Spleen (tissue), 11 donors: ENCODE measurements around the gene RIC8B. TPM values are rescaled to one million over a fixed set of nuclear protein-coding genes. Genes with fewer than 3 reads are reported as not detected.

Experiments used
- DNase-seq: peaks from one replicate; pipeline ENCODE4 v3.0.0-alpha.2; 2020
- H3K27ac ChIP-seq, 8 donors: fragments of 200-600 bp; sonication (generic) in 7 of 8; 1 replicate in 4 of 8; 2 replicates in 4 of 8; pipeline versions ENCODE4 v1.5.0 to v1.8.0; 2016 to 2021; ENCODE audit warnings: inconsistent platforms in 4 of 8, mild to moderate bottlenecking in 4 of 8, moderate library complexity in 1 of 8
- H3K27me3 ChIP-seq, 7 donors: fragments of 200-600 bp; sonication (generic) in 6 of 7; replicated peaks in 1 of 7; 1 replicate in 4 of 7; 2 replicates in 3 of 7; pipeline versions ENCODE4 v1.5.0 to v1.8.0; 2016 to 2021; ENCODE audit warnings: inconsistent platforms in 3 of 7, mild to moderate bottlenecking in 1 of 7
- H3K36me3 ChIP-seq, 6 donors: fragments of 200-600 bp; sonication (generic) in 5 of 6; 1 replicate in 4 of 6; 2 replicates in 2 of 6; pipeline versions ENCODE4 v1.5.0 to v1.8.0; 2016 to 2021; ENCODE audit warnings: inconsistent platforms in 2 of 6
- H3K4me1 ChIP-seq, 6 donors: fragments of 200-600 bp; sonication (generic) in 5 of 6; 1 replicate in 3 of 6; 2 replicates in 3 of 6; pipeline versions ENCODE4 v1.5.0 to v1.8.0; 2016 to 2021; ENCODE audit warnings: inconsistent platforms in 3 of 6
- H3K4me3 ChIP-seq, 8 donors: fragments of 200-600 bp; sonication (generic) in 7 of 8; 1 replicate in 4 of 8; 2 replicates in 4 of 8; pipeline versions ENCODE4 v1.5.0 to v1.8.0; 2016 to 2021; ENCODE audit warnings: inconsistent platforms in 4 of 8, mild to moderate bottlenecking in 4 of 8, moderate library complexity in 2 of 8
- H3K9me3 ChIP-seq, 8 donors: fragments of 200-600 bp; sonication (generic) in 7 of 8; 1 replicate in 4 of 8; 2 replicates in 4 of 8; pipeline versions ENCODE4 v1.5.0 to v1.8.0; 2016 to 2021; ENCODE audit warnings: inconsistent platforms in 4 of 8
- CTCF ChIP-seq, 11 experiments: fragments of 200-600 bp in 7 of 11; fragments of 450-650 bp in 4 of 11; sonication (generic) in 4 of 11; IDR thresholded peaks in 8 of 11; conservative IDR thresholded peaks in 3 of 11; 1 replicate in 7 of 11; 2 replicates in 4 of 11; pipeline versions ENCODE4 v1.4.0 to v1.8.0; 2016 to 2021; ENCODE audit warnings: antibody characterized with exemption in 11 of 11, inconsistent platforms in 4 of 11, mild to moderate bottlenecking in 1 of 11
- POLR2A ChIP-seq, 3 donors: fragments of 450-650 bp; IDR thresholded peaks; one replicate each; pipeline ENCODE4 v1.5.1; 2017; ENCODE audit warnings: antibody characterized with exemption in 3 of 3, mild to moderate bottlenecking in 1 of 3
- POLR2AphosphoS5 ChIP-seq, 3 donors: sonication (generic); formaldehyde crosslinking; IDR thresholded peaks; one replicate each; pipeline ENCODE4 v1.5.1; 2017; ENCODE audit warnings: antibody characterized with exemption in 3 of 3
- WGBS, 5 donors: extraction: QIAGEN DNeasy Blood & Tissue Kit in 3 of 5; methylation state at CpG; one replicate each; pipeline versions ENCODE4 v1.1.5 to v1.1.7; 2013 to 2018; 5-methylcytosine and 5-hydroxymethylcytosine counted together
- intact Hi-C: fragments of 100-400 bp; cut with DNase I; formaldehyde crosslinking; loops from one replicate; pipeline ENCODE4 v1.15.0; 2023; ENCODE audit warnings: low total_unique reads
- polyA plus RNA-seq, 3 donors: library from polyadenylated mRNA; stranded (reverse); fragments of 200-250 nt; gene quantifications; one replicate each; pipeline ENCODE4 v1.2.1, GENCODE V29; 2013
- total RNA-seq, 7 donors: library from RNA; depleted of rRNA in 3 of 7; stranded (reverse); fragments of >200 nt in 3 of 7; fragmentation: NEBNext Ultra II Directional in 4 of 7; extraction: Animal tissue kit (Norgen Biotek cat#: 25700) in 4 of 7; gene quantifications; one replicate each; pipeline versions ENCODE4 v1.1.0 to v1.2.1, GENCODE V29; 2016 to 2021
- donor health status: healthy with polysubstance abuse.
- donor health status: DM: no; HTN: no; CAD: no; lungs with moderate emphysema.
- donor health status: DM: no; HTN: no; CAD: no.
- donor health status: Bipolar disorder and iron deficiency.
- donor health status: healthy.
- donor health status: DM: no; HTN: no; CAD: no.
- donor health status: DM: yes; HTN: yes; CAD: no.

The RIC8B gene
- total and polyA plus RNA-seq, 10 donors: 1.9 to 21.3 (median 14.1) TPM

DNA sequence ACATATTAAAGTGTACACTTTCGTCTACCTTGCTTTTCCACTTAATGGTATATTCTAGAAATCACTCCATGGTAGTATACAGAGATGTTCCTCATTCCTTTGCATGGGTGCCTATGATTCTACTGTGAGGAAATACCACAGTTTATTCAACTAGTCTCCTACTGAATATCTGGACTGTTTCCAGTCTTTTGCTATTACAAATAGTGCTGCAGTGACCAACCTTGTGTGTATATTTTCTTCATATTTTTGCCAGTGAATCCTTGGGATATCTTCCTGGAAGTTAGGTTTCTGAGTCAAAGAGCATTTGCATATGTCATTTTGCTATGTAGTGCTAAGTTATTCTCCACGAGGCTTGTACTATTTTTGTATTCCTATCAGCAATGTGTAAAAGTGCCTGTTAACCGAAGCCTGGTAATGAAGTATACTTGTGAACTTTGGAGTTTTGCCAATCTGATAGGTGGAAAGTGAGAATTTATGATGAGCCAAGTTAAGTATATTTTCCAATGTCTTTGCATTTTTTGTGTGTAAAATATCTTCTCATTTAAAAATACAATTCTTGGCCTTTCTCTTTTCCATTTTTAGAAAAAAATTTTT lies 149.9 kb downstream of the RIC8B start:
- no peak for DNase-seq
- intact Hi-C loops: loop anchor here (5.0 kb wide), 1 partner anchor 537 kb away; no protein-coding TSS in a partner anchor

GRCh38 chr12:106926657-106927056 lies 152.2 kb downstream of the RIC8B start:
- Histone ChIP-seq H3K27me3 (peaks cover 0 to 100% (median 21%) of the 10 kb centered on the region in 7 donors), H3K36me3 (no peaks in the 10 kb centered on the region), H3K9me3 (peaks cover 0 to 15% (median 7%) of the 10 kb centered on the region in 8 donors), H3K27ac (no peak overlapping the region), H3K4me1 (no peaks in the 10 kb centered on the region), H3K4me3 (no peak overlapping the region)
- 94 to 100% (median 98%) methylated on average over 1 of the region's 1 CpG for WGBS, 5 donors
- intact Hi-C loops: no loop called here
- no peak for DNase-seq
- TF ChIP-seq POLR2AphosphoS5 (IDR thresholded peaks at IDR 0.05) (no peak), CTCF (IDR thresholded peaks at IDR 0.05 in 8 of 11, conservative IDR thresholded peaks at IDR 0.05 in 3 of 11) (no peak), POLR2A (IDR thresholded peaks at IDR 0.05) (no peak)

More for the DNA sequence above, 149.9 kb downstream of the RIC8B start:
- WGBS, 5 donors: 60 to 73% (median 64%) methylated on average over 3 of the region's 3 CpGs
- no peak for TF ChIP-seq POLR2A (IDR thresholded peaks at IDR 0.05)
- TF ChIP-seq POLR2AphosphoS5 (IDR thresholded peaks at IDR 0.05): no peak
- TF ChIP-seq CTCF (IDR thresholded peaks at IDR 0.05 in 8 of 11, conservative IDR thresholded peaks at IDR 0.05 in 3 of 11): no peak
- no peak overlapping the region for H3K4me3 ChIP-seq
- peaks cover 0 to 7% (median 0%) of the 10 kb centered on the region in 6 donors for H3K4me1 ChIP-seq
- peaks cover 0 to 15% (median 7%) of the 10 kb centered on the region in 8 donors for H3K9me3 ChIP-seq
- no peak overlapping the region for H3K27ac ChIP-seq
- H3K27me3 ChIP-seq: peaks cover 0 to 99% (median 16%) of the 10 kb centered on the region in 7 donors
- H3K36me3 ChIP-seq: no peaks in the 10 kb centered on the region

DNA sequence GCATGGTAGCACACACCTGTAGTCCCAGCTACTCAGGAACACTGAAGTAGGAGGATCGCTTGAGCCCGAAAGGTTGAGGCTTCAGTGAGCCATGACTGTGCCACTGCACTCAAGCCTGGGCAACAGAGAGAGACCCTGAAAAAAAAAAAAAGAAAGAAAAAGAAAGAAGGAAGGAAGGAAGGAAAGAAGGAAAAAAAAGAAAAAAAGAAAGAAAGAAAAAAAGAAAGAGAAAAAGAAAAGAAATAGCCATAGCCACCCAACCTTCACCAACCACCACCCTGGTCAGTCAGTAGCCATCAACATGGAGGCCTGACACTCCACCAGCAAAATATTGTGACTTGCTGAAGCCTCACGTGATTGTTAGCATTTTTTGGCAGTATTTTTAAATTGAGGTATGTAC lies 159.8 kb downstream of the RIC8B start:
- intact Hi-C loops: no loop called here
- H3K9me3 ChIP-seq: peaks cover 0 to 3% (median 0%) of the 10 kb centered on the region in 8 donors
- H3K4me3 ChIP-seq: no peak overlapping the region
- H3K36me3 ChIP-seq: no peaks in the 10 kb centered on the region
- no peaks in the 10 kb centered on the region for H3K4me1 ChIP-seq
- TF ChIP-seq POLR2AphosphoS5 (IDR thresholded peaks at IDR 0.05) (no peak), CTCF (IDR thresholded peaks at IDR 0.05 in 8 of 11, conservative IDR thresholded peaks at IDR 0.05 in 3 of 11) (no peak), POLR2A (IDR thresholded peaks at IDR 0.05) (no peak)
- no peak overlapping the region for H3K27ac ChIP-seq
- DNase-seq: no peak
- WGBS, 5 donors: 79 to 87% (median 83%) methylated on average over 3 of the region's 3 CpGs
- peaks cover 0 to 71% (median 5%) of the 10 kb centered on the region in 7 donors for H3K27me3 ChIP-seq

Other genes with a start within 250 kb of the RIC8B start
- not detected for gene RFX4, start 191.7 kb upstream of the RIC8B start, total RNA-seq
- gene RFX4, start 191.7 kb upstream of the RIC8B start, polyA plus RNA-seq: not detected
- gene TMEM263, start 181.2 kb downstream of the RIC8B start, total RNA-seq: 10 to 100 TPM; 26.7 to 38.1 (median 33.0) TPM
- gene TMEM263, start 181.2 kb downstream of the RIC8B start, polyA plus RNA-seq: 10 to 100 TPM in 2 of 3 donors, 1 to 10 TPM in 1; 9.6 to 15.8 (median 14.0) TPM
- gene MTERF2, start 212.5 kb downstream of the RIC8B start, total RNA-seq: 10 to 100 TPM in 3 of 7 donors, 1 to 10 TPM in 4; 7.9 to 21.2 (median 9.7) TPM
- gene MTERF2, start 212.5 kb downstream of the RIC8B start, polyA plus RNA-seq: 10 to 100 TPM in 1 of 3 donors, 1 to 10 TPM in 2; 6.8 to 11.5 (median 9.7) TPM